ENCODE measurements around the gene FBXO30.

Gene FBXO30

GRCh38 chr6:145814035-145814500 is 527 bp downstream of the FBXO30 start (continued):
- TF ChIP-seq, protein P1, sequence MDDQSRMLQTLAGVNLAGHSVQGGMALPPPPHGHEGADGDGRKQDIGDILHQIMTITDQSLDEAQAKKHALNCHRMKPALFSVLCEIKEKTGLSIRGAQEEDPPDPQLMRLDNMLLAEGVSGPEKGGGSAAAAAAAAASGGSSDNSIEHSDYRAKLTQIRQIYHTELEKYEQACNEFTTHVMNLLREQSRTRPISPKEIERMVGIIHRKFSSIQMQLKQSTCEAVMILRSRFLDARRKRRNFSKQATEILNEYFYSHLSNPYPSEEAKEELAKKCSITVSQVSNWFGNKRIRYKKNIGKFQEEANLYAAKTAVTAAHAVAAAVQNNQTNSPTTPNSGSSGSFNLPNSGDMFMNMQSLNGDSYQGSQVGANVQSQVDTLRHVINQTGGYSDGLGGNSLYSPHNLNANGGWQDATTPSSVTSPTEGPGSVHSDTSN (CRISPR knock-in tag; IDR thresholded peaks at IDR 0.05) = no peak
- TF ChIP-seq ZNF335 (tag by site-specific recombination; conservative IDR thresholded peaks at IDR 0.05) (peak; percentile 37), ZNF610 (tag by site-specific recombination; IDR thresholded peaks at IDR 0.05; ENCODE audit: borderline replicate concordance) (no peak), REPIN1 (tag by site-specific recombination; IDR thresholded peaks at IDR 0.05; ENCODE audit: low read depth) (no peak), ZNF76 (tag by site-specific recombination; IDR thresholded peaks at IDR 0.05; ENCODE audit: borderline replicate concordance, low read depth) (no peak), SP7 (tag by site-specific recombination; IDR thresholded peaks at IDR 0.05) (no peak), ZFP69B (tag by site-specific recombination; IDR thresholded peaks at IDR 0.05) (peak; percentile 54; the same call in 1 of the 2 replicates), ZNF223 (tag by site-specific recombination; IDR thresholded peaks at IDR 0.05) (no peak), ZBTB48 (tag by site-specific recombination; IDR thresholded peaks at IDR 0.05) (peak; percentile 69), ZNF629 (tag by site-specific recombination; IDR thresholded peaks at IDR 0.05) (no peak), ZNF692 (tag by site-specific recombination; IDR thresholded peaks at IDR 0.05) (peak; percentile 25), ZNF626 (tag by site-specific recombination; IDR thresholded peaks at IDR 0.05) (no peak), GLI2 (tag by site-specific recombination; IDR thresholded peaks at IDR 0.05; ENCODE audit: borderline replicate concordance, low read depth) (no peak), IKZF3 (tag by site-specific recombination; IDR thresholded peaks at IDR 0.05) (no peak), ZNF600 (tag by site-specific recombination; IDR thresholded peaks at IDR 0.05) (no peak), KLF8 (tag by site-specific recombination; IDR thresholded peaks at IDR 0.05) (no peak)
- TF ChIP-seq, protein P2, sequence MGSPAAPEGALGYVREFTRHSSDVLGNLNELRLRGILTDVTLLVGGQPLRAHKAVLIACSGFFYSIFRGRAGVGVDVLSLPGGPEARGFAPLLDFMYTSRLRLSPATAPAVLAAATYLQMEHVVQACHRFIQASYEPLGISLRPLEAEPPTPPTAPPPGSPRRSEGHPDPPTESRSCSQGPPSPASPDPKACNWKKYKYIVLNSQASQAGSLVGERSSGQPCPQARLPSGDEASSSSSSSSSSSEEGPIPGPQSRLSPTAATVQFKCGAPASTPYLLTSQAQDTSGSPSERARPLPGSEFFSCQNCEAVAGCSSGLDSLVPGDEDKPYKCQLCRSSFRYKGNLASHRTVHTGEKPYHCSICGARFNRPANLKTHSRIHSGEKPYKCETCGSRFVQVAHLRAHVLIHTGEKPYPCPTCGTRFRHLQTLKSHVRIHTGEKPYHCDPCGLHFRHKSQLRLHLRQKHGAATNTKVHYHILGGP (tag by site-specific recombination; IDR thresholded peaks at IDR 0.05) = no peak
- TF ChIP-seq, protein P3, sequence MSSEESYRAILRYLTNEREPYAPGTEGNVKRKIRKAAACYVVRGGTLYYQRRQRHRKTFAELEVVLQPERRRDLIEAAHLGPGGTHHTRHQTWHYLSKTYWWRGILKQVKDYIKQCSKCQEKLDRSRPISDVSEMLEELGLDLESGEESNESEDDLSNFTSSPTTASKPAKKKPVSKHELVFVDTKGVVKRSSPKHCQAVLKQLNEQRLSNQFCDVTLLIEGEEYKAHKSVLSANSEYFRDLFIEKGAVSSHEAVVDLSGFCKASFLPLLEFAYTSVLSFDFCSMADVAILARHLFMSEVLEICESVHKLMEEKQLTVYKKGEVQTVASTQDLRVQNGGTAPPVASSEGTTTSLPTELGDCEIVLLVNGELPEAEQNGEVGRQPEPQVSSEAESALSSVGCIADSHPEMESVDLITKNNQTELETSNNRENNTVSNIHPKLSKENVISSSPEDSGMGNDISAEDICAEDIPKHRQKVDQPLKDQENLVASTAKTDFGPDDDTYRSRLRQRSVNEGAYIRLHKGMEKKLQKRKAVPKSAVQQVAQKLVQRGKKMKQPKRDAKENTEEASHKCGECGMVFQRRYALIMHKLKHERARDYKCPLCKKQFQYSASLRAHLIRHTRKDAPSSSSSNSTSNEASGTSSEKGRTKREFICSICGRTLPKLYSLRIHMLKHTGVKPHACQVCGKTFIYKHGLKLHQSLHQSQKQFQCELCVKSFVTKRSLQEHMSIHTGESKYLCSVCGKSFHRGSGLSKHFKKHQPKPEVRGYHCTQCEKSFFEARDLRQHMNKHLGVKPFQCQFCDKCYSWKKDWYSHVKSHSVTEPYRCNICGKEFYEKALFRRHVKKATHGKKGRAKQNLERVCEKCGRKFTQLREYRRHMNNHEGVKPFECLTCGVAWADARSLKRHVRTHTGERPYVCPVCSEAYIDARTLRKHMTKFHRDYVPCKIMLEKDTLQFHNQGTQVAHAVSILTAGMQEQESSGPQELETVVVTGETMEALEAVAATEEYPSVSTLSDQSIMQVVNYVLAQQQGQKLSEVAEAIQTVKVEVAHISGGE (tag by site-specific recombination; conservative IDR thresholded peaks at IDR 0.05; ENCODE audit: low read depth) = peak; percentile 32
- TF ChIP-seq, protein P4, sequence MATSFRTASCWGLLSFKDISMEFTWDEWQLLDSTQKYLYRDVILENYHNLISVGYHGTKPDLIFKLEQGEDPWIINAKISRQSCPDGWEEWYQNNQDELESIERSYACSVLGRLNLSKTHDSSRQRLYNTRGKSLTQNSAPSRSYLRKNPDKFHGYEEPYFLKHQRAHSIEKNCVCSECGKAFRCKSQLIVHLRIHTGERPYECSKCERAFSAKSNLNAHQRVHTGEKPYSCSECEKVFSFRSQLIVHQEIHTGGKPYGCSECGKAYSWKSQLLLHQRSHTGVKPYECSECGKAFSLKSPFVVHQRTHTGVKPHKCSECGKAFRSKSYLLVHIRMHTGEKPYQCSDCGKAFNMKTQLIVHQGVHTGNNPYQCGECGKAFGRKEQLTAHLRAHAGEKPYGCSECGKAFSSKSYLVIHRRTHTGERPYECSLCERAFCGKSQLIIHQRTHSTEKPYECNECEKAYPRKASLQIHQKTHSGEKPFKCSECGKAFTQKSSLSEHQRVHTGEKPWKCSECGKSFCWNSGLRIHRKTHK (tag by site-specific recombination; IDR thresholded peaks at IDR 0.05) = no peak

Measured in HEK293 (cell line).